Kidney tubule cell (primary cell): ENCODE data around the gene AQP1.

ENCODE experiments used
- DNase-seq: peaks from one replicate; pipeline ENCODE4 v3.0.0-alpha.2; 2018; ENCODE audit warnings: low spot score

The AQP1 gene

DNA sequence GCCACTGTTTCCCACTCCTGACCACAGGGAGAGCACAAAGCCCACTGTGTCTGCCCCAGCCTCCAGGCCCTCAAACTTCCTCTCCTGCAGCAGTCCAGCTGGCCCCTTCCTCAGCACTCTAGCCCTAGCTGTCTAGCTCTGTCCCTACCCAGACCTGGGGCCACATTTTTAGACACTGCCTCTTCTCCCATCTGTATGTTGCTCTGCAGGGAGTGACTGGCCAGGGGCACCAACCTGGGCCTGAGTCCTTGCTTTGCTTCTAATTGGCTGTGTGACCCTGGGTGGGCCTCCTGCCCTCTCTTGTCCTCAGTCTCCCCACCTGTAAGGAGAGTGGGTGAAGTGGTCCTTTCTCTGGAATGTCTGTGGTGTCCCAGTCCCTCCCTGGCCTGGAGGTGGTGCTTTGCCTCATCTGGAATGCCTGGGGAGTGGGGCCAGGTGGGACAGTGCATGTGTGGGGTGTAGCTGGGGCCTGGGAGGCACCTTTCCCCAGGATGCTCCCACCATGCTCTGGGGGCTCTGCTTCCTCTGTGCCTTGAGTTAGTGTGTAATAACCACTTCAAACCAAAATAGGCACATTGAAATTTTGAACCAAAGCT lies 25.1 kb downstream of the AQP1 start:
- DNase-seq, result no peak

GRCh38 chr7:30937416-30937815 lies 25.8 kb downstream of the AQP1 start:
- peak; percentile 14 for DNase-seq

DNA sequence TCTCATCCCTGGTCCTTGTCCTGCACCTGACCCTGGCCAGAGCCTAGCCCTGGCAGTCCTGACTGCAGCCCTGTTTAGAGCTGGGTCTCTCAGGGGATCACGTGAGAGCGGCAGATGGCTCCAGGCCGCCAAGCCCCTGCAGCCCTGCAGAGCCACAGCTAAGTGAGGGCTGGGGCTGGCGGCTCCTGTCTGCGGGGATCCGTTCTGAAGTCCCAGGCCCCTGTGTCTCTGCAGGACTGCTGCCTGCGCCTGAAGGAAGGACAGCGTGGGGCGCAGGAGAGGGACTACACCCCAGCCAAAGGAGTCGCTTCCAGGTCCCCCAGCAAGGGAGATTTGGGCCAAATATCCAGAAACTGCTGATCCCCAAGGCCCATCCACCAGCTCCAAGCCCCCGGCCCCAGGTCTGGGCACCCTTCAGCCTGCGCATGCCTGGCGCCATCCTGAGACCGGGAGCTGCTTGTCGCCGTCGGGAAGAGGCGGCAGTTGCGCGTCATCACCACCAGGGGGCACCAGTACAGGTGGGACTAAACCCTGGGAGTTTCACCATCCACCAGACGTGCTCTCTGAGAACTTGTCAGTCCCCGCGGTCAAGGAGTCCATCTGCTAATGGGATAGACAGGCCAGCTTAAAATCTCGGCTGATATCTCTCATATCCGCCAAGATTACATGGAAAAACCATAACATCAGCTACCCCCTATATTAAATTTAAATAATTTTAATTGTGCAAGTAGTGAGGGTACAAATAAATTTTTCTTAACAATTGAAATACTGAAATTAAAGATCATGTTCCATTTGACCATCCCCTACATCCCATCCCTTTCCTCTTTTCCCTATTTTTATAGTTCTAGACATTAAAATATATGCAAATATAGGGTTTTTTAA lies 27.0 kb downstream of the AQP1 start:
- DNase-seq, result peak; percentile 84

DNA sequence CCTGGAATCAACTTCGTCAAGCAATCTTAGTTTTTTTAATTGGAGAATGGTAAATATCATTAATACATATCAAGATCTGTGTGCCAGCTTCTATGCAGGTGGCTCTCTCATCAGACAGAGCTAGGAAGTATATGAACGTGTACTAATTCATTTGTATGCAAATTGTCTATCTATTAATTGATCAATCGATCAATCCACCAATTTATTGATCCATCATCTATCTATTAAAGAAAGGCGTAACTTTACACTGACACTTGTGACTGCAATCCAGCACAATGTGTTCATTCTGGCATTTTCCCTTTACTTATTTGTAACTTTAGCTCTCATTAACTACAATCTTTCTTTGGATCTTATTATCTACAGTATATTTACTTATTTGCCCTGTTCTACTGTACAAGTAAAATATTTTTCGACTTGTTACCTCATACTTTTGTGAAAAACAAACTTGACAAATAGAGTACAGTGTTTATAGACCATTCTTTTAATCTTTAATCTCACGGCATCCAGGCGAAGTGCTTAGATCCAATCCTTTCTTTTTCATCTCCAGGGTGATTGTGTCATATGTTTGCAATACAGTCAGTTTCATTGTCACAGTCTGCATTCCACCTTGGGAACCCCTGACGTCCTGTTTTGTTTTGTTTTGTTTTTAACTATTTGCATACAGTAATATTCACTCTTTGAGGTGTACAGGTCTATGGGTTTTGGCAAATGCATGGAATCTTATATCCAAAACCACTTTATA lies 30.1 kb downstream of the AQP1 start:
- peak; percentile 13 for DNase-seq

- DNase-seq, result no peak
Measured at GRCh38 chr7:30950197-30950596, 38.5 kb downstream of the AQP1 start.

- DNase-seq, result no peak
Measured at GRCh38 chr7:30954914-30955313, 43.3 kb downstream of the AQP1 start.

- no peak for DNase-seq
Measured at GRCh38 chr7:30956704-30957103, 45.1 kb downstream of the AQP1 start.

- no peak for DNase-seq
Measured at GRCh38 chr7:30963842-30964241, 52.2 kb downstream of the AQP1 start, which contains the start of gene GHRHR. GHRHR (plus strand) TSS chr7:30963953; CDS start chr7:30964069, 116 bp downstream.

GRCh38 chr7:30965372-30965771 lies 53.7 kb downstream of the AQP1 start:
- DNase-seq, result no peak

- no peak for DNase-seq
Measured at GRCh38 chr7:30965883-30966282, 54.2 kb downstream of the AQP1 start.

GRCh38 chr7:30968294-30968693 lies 56.6 kb downstream of the AQP1 start:
- DNase-seq, result no peak

- no peak for DNase-seq
Measured at GRCh38 chr7:30968747-30969603, 57.3 kb downstream of the AQP1 start.

DNA sequence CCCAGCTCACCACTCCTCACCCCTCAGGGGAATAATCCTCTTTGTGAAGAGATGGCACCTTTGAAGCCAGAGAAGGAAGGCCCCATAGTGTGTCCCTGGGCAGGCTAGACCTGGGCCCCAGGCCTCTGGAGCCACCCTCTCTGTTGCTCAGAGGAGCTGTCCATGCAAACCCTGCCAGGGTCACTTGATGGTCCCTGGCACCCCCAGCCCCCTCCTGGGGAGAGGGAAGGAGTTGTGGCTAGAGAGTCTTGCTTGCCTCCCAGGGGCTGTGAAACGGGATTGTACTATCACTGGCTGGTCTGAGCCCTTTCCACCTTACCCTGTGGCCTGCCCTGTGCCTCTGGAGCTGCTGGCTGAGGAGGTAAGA lies 57.9 kb downstream of the AQP1 start:
- DNase-seq, result no peak

GRCh38 chr7:30970074-30970473 lies 58.4 kb downstream of the AQP1 start:
- no peak for DNase-seq

DNA sequence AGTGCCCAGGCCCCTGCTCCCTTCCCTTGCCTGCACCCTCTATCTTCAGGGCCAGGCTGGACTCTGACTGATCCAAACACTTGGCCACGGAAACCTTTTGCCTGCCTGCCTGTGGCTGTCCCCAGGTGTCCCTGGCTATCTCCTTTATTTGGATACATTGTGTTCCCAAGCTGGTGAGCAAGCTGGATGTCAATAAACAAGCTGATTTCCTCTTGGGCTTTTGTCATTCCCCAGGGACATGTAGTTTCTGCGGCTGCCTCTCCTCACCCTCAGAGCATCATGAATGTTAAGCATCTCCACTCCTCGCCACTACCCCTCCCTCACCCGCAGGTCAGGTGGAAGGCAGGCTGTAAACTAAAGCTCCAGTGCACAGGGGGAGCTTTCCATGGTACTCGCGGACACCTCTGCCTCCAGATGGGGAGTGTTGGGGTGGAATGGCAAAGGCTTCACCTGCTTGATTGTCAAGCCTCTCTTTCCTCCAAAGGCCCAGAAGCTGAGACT lies 59.0 kb downstream of the AQP1 start:
- peak; percentile 7 for DNase-seq

DNA sequence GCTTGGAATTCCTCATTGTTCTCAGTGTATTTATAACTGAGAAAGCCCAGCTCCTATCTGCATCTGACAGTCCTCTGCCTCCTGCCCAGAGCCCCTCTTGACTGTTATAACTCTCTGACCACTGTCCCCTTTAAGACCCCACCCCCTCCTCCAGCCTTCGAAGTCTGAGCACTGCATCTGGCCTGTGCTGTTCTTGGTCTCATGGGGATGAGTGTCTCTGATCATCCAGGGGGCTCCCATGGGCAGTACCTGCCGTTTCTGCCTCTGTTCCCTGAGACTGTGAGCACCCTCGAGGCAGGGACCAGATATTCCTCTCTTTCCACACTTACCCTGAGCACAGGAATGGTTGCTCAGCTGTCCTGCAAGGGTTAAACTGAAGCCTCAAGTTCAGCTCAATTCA lies 59.8 kb downstream of the AQP1 start:
- DNase-seq, result no peak

GRCh38 chr7:30971840-30972563 lies 60.3 kb downstream of the AQP1 start:
- no peak for DNase-seq

DNA sequence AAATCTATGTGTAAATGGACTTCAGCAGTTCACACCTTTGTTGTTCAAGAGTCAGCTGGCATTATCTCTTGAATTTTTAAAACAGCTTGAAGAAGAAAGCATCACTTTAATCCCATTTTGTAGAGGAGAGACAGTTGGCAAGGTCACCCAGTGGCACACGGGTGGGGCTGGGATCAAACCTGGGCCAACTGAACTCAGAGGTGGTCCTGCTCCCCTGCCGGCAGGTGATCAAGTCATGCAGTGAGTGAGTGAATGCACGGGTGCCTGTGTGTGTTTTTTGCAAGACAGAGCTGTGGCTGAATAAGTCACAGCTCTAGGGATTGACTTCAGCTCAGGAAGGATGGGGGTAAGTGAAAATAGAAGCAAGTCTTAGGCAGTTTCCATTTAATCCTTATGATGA lies 61.6 kb downstream of the AQP1 start:
- no peak for DNase-seq

DNA sequence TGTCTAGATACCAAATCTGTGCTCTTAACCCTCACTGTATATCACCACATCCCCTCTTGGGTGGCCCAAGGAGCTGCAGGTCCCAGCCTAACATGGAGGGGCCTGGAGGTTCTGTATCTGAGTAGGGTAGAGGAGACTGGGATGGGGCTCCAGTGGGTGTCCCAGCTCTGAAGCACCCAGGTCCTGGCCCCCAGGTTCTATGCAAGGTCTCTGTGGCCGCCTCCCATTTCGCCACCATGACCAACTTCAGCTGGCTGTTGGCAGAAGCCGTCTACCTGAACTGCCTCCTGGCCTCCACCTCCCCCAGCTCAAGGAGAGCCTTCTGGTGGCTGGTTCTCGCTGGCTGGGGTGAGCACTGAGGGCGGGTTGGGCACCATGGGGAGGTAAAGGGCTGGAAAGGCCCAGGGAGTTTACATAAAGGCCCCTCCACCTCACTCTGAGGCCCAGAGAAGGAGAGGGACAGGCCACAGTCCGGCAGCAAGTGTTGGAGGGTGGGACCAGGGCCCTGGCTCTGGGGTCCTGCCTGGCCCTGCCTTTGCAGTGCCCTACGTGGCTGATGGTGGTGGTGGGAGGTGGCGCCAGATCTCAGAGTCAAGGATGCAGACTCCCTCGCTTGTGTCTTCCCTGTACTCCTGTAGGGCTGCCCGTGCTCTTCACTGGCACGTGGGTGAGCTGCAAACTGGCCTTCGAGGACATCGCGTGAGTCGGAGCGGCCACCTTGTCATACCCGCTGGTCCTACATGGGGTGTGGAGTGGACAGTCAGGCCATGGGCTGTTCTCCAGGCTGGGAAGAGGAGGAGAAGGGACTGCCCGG lies 62.3 kb downstream of the AQP1 start:
- no peak for DNase-seq

- peak; percentile 87 for DNase-seq
Measured at GRCh38 chr7:30974605-30975255, 63.1 kb downstream of the AQP1 start.
